GM12875 (cell line): ENCODE data around the gene UBE2A.

Experiments used
- H3K4me3 ChIP-seq: one replicate; pipeline ENCODE4 v1.5.1; 2011; ENCODE audit warnings: low read depth, low read length, control low read depth
- CTCF ChIP-seq: IDR thresholded peaks from 2 replicates; pipeline ENCODE4 v1.5.1; 2011; ENCODE audit warnings: low read depth, mild to moderate bottlenecking, control low read depth, inconsistent platforms, low read length, moderate library complexity, borderline replicate concordance; ENCODE audit not compliant: insufficient read depth

The UBE2A gene

GRCh38 chrX:119625843-119626242 lies 51.5 kb downstream of the UBE2A start:
- no peak overlapping the region for H3K4me3 ChIP-seq
- no peak for TF ChIP-seq CTCF
